Activated CD4-positive, alpha-beta T cell treated with anti-CD3 and anti-CD28 coated beads for 36 hours (primary cell): Measurements from ENCODE around the gene TAF1B. TPM values are rescaled to one million over a fixed set of nuclear protein-coding genes. Genes with fewer than 3 reads are reported as not detected.

Source experiments
- ATAC-seq: fragments of 200-7000 bp; cut with Tn5 transposase; one replicate; pipeline ENCODE4 v1.10.0; 2021; ENCODE audit warnings: mild to moderate bottlenecking, moderate library complexity
- CTCF ChIA-PET: fragments of 350-600 bp; sonication (Branson Sonifier 250); formaldehyde crosslinking; loops from one replicate; lab custom pipeline; 2021; ENCODE audit warnings: antibody characterized with exemption; lab: Charles Lee
- POLR2A ChIA-PET: fragments of 350-600 bp; sonication (Branson Sonifier 250); formaldehyde crosslinking; loops from one replicate; lab custom pipeline; 2021; ENCODE audit warnings: antibody characterized with exemption, inconsistent platforms; lab: Charles Lee
- DNase-seq: peaks from one replicate; pipeline ENCODE4 v3.0.0-alpha.2; 2020
- H3K27ac Mint-ChIP-seq: one replicate; pipeline ENCODE4 v1.8.0; 2021; ENCODE audit warnings: mixed read lengths
- H3K27me3 Mint-ChIP-seq: one replicate; pipeline ENCODE4 v1.8.0; 2021; ENCODE audit warnings: mixed read lengths
- H3K36me3 Mint-ChIP-seq: one replicate; pipeline ENCODE4 v1.8.0; 2021; ENCODE audit warnings: low read depth, mixed read lengths
- H3K4me1 Mint-ChIP-seq: one replicate; pipeline ENCODE4 v1.8.0; 2021; ENCODE audit warnings: mixed read lengths
- H3K4me3 Mint-ChIP-seq: one replicate; pipeline ENCODE4 v1.8.0; 2021; ENCODE audit warnings: mild to moderate bottlenecking, moderate library complexity, mixed read lengths
- H3K9me3 Mint-ChIP-seq: one replicate; pipeline ENCODE4 v1.8.0; 2021; ENCODE audit warnings: low read depth, mixed read lengths
- intact Hi-C, 2 experiments: fragments of 100-400 bp; cut with DNase I in 1 of 2; cut with micrococcal nuclease in 1 of 2; formaldehyde crosslinking; loops; one replicate each; pipeline versions ENCODE4 v1.14.2 to v1.15.1; 2022 to 2024; cut with DNase I, micrococcal nuclease
- total RNA-seq, 2 experiments: library from RNA; stranded (reverse); gene quantifications; one replicate each; pipeline ENCODE4 v1.2.3, GENCODE V29; 2021

Gene TAF1B
- total RNA-seq, 2 experiments from 2014 or later: 28.7 to 28.8 TPM

- Mint-ChIP-seq H3K27ac (no peak overlapping the region), H3K27me3 (peaks cover 12% of the 10 kb centered on the region), H3K4me3 (no peak overlapping the region), H3K36me3 (no peaks in the 10 kb centered on the region), H3K9me3 (peaks cover 4% of the 10 kb centered on the region), H3K4me1 (peaks cover 41% of the 10 kb centered on the region)
- CTCF ChIA-PET: interaction anchor here (1.0 to 1.2 kb wide), 2 partner anchors 10 to 181 kb away, joined by 3 to 6 read pairs; no protein-coding TSS in a partner anchor
- intact Hi-C loops: loop anchor here in 1 of 2 experiments (5.0 kb wide), 1 partner anchor 467 kb away; the partner anchor contains the start of gene ODC1
- POLR2A ChIA-PET: no interaction called here
- peak; percentile 58 for DNase-seq
- ATAC-seq: peak; percentile 25
These were observed 136.7 kb downstream of the TAF1B start for GRCh38 chr2:9979977-9980376.

DNA sequence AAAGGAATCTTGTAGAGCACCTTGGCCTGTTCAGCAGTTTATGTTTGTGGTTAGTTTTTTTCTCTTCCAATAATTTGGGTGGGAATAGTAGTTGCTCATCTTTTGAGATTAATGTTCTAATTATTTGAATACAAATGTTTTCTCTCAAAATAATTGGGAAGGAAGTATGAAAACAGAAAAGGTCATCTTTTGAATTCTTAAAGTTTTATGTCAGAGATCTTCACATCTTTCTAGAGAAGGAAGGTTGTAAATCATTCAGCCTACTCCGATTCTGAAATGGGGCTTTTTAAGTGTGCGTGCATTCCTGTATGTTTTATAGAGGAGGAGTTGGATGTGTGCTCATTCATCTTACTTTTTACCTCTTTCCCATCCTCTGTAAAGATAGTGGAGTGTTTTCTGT lies 137.2 kb downstream of the TAF1B start:
- Mint-ChIP-seq H3K27ac (no peak overlapping the region), H3K4me3 (no peak overlapping the region), H3K27me3 (peaks cover 12% of the 10 kb centered on the region), H3K9me3 (peaks cover 4% of the 10 kb centered on the region), H3K4me1 (peaks cover 36% of the 10 kb centered on the region), H3K36me3 (no peaks in the 10 kb centered on the region)
- ChIA-PET POLR2A (no interaction called here), CTCF (no interaction called here)
- DNase-seq (no peak), ATAC-seq (no peak)
- intact Hi-C loops: no loop called here

DNA sequence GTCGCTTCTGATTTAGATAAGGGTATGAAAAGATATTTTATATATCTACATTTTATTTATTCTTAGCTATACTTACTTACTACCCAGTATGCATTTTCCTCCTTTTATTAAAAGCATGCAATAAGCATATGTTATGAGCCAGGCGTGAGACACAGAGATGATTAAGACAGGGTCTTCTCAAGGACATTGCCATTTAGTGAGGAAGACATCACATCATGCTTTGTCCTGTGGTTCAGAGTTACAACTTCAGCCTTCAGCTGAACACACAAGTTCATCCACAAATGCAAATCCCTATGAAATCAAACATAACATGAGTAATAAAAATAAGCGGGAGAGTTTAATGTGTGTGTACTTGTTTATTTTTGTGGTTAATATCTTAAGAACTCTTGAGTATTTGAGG lies 138.4 kb downstream of the TAF1B start:
- H3K27me3 Mint-ChIP-seq: peaks cover 12% of the 10 kb centered on the region
- H3K36me3 Mint-ChIP-seq: no peaks in the 10 kb centered on the region
- no peak overlapping the region for H3K27ac Mint-ChIP-seq
- POLR2A ChIA-PET: no interaction called here
- DNase-seq: no peak
- peaks cover 4% of the 10 kb centered on the region for H3K9me3 Mint-ChIP-seq
- CTCF ChIA-PET: interaction anchor here (1.8 to 3.8 kb wide), 3 partner anchors 9 to 116 kb away, joined by 5 to 51 read pairs (median 8); no protein-coding TSS in a partner anchor
- no peak overlapping the region for H3K4me3 Mint-ChIP-seq
- no peak for ATAC-seq
- intact Hi-C loops: loop anchor here in 1 of 2 experiments (2.0 kb wide), 1 partner anchor 67 kb away; no protein-coding TSS in a partner anchor
- H3K4me1 Mint-ChIP-seq: peaks cover 26% of the 10 kb centered on the region

- intact Hi-C loops: loop anchor here in 1 of 2 experiments (2.0 kb wide), 1 partner anchor 67 kb away; no protein-coding TSS in a partner anchor
- Mint-ChIP-seq H3K9me3 (peaks cover 4% of the 10 kb centered on the region), H3K27me3 (peaks cover 12% of the 10 kb centered on the region)
These were observed 139.0 kb downstream of the TAF1B start for GRCh38 chr2:9982248-9982647.

GRCh38 chr2:9982891-9983290 lies 139.6 kb downstream of the TAF1B start:
- no peak for ATAC-seq
- no peak for DNase-seq
- Mint-ChIP-seq H3K4me3 (no peak overlapping the region), H3K27me3 (peaks cover 12% of the 10 kb centered on the region), H3K27ac (no peak overlapping the region), H3K4me1 (peaks cover 21% of the 10 kb centered on the region), H3K9me3 (peaks cover 4% of the 10 kb centered on the region), H3K36me3 (no peaks in the 10 kb centered on the region)
- CTCF ChIA-PET: interaction anchor here (0.6 to 4.0 kb wide), 11 partner anchors 11 to 460 kb away, joined by 3 to 53 read pairs (median 4); no protein-coding TSS in a partner anchor
- intact Hi-C loops: loop anchor here in 1 of 2 experiments (2.0 kb wide), 1 partner anchor 66 kb away; no protein-coding TSS in a partner anchor
- POLR2A ChIA-PET: no interaction called here

More at GRCh38 chr2:9982248-9982647, 139.0 kb downstream of the TAF1B start:
- ChIA-PET CTCF (interaction anchor here (1.8 to 3.8 kb wide), 3 partner anchors 10 to 115 kb away, joined by 5 to 51 read pairs (median 8); no protein-coding TSS in a partner anchor), POLR2A (no interaction called here)
- Mint-ChIP-seq H3K36me3 (no peaks in the 10 kb centered on the region), H3K4me3 (no peak overlapping the region), H3K27ac (no peak overlapping the region), H3K4me1 (peaks cover 24% of the 10 kb centered on the region)
- ATAC-seq: no peak
- no peak for DNase-seq

DNA sequence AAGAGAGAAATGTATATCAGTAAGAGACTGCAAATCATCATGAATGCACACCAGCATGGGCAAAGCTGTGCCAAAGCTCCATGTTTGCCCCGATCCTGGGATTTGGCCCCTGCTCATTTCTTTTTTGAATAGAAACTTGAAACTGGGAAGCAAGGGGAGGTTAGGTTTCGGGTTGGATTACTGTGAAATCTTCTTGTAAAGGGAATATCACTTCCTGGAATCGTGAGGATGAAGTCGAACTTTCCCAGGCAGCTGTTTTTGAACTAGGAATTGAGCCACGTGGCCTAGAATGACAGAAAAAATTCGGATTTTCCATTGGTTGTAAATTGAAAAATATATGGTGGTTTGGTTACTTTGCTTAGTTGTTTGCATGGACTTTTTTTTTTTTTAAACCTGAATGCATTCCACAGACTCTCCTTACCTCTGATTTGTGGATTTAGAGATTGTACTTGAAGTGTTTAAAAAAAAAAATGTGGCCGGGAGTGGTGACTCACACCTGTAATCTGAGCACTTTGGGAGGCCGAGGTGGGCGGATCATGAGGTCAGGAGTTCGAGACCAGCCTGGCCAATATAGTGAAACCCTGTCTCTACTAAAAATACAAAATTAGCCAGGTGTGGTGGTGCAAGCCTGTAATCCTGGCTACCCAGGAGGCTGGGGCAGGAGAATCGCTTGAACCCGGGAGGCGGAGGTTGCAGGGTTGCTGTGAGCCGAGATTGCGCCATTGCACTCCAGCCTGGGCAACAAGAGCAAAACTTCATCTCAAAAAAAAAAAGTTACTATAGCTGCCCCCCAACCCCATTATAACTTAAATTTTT lies 140.3 kb downstream of the TAF1B start:
- POLR2A ChIA-PET: interaction anchor here (0.6 to 1.0 kb wide), 2 partner anchors 25 to 140 kb away, joined by 3 read pairs; partner anchors contain the start of gene TAF1B
- DNase-seq: no peak

More for the DNA sequence above, 140.3 kb downstream of the TAF1B start:
- Mint-ChIP-seq H3K4me1 (peaks cover 16% of the 10 kb centered on the region), H3K27ac (no peak overlapping the region), H3K36me3 (no peaks in the 10 kb centered on the region), H3K27me3 (peaks cover 7% of the 10 kb centered on the region), H3K9me3 (no peaks in the 10 kb centered on the region), H3K4me3 (no peak overlapping the region)
- intact Hi-C loops: loop anchor here (1.0 to 2.0 kb wide), 3 partner anchors 65 to 452 kb away; no protein-coding TSS in a partner anchor
- ATAC-seq: no peak
- CTCF ChIA-PET: interaction anchor here (0.6 to 4.0 kb wide), 49 partner anchors 9 to 728 kb away, joined by 3 to 53 read pairs (median 4); partner anchors contain the start of gene KLF11

Other genes starting within 250 kb of the TAF1B start
- 100 to 1,000 TPM; 370 to 508 TPM for gene YWHAQ, start 212.5 kb upstream of the TAF1B start, total RNA-seq
- gene GRHL1, start 108.2 kb downstream of the TAF1B start, total RNA-seq: under 1 TPM; 0.27 to 0.53 TPM
- 1 to 10 TPM; 4.2 to 4.5 TPM for gene KLF11, start 200.1 kb downstream of the TAF1B start, total RNA-seq
- gene CYS1, start 236.9 kb downstream of the TAF1B start, total RNA-seq: not detected